ENCODE data around the gene TAGLN3. TPM values are rescaled to one million over a fixed set of nuclear protein-coding genes. Genes with fewer than 3 reads are reported as not detected.
A peak's percentile ranks its signal among the peaks of the same experiment; 100 is the strongest.

The TAGLN3 gene
- total RNA-seq, 1 donor from 2014 or later, result 0.60 TPM

- H3K4me3 Mint-ChIP-seq, result no peak overlapping the region
- DNase-seq (ENCODE audit: low spot score in 2 of 2, unreplicated experiment in 2 of 2), result no peak
- H3K27ac Mint-ChIP-seq, result no peak overlapping the region
- H3K4me1 Mint-ChIP-seq, result peaks cover 16% of the 10 kb centered on the region
- TF ChIP-seq CTCF (IDR thresholded peaks at IDR 0.05; ENCODE audit: unreplicated experiment), result no peak
- no peaks in the 10 kb centered on the region for H3K27me3 Mint-ChIP-seq (ENCODE audit: low read depth)
- no peaks in the 10 kb centered on the region for H3K9me3 Mint-ChIP-seq
- no peaks in the 10 kb centered on the region for H3K36me3 Mint-ChIP-seq
Observed at GRCh38 chr3:112011376-112011940, 12.7 kb downstream of the TAGLN3 start.

GRCh38 chr3:112012205-112012992 is 13.7 kb downstream of the TAGLN3 start:
- no peaks in the 10 kb centered on the region for H3K36me3 Mint-ChIP-seq
- no peak for DNase-seq (ENCODE audit: low spot score in 2 of 2, unreplicated experiment in 2 of 2)
- no peaks in the 10 kb centered on the region for H3K9me3 Mint-ChIP-seq
- TF ChIP-seq CTCF (IDR thresholded peaks at IDR 0.05; ENCODE audit: unreplicated experiment), result no peak
- no peak overlapping the region for H3K27ac Mint-ChIP-seq
- peaks cover 14% of the 10 kb centered on the region for H3K4me1 Mint-ChIP-seq
- H3K27me3 Mint-ChIP-seq (ENCODE audit: low read depth), result no peaks in the 10 kb centered on the region
- no peak overlapping the region for H3K4me3 Mint-ChIP-seq

- Mint-ChIP-seq H3K36me3 (no peaks in the 10 kb centered on the region), H3K9me3 (no peaks in the 10 kb centered on the region), H3K27ac (no peak overlapping the region), H3K27me3 (ENCODE audit: low read depth) (no peaks in the 10 kb centered on the region), H3K4me3 (no peak overlapping the region), H3K4me1 (peaks cover 9% of the 10 kb centered on the region)
- TF ChIP-seq CTCF (IDR thresholded peaks at IDR 0.05; ENCODE audit: unreplicated experiment), result peak; percentile 44
- peak in 1 of 2 experiments; percentile 56 for DNase-seq (ENCODE audit: low spot score in 2 of 2, unreplicated experiment in 2 of 2)
Observed at GRCh38 chr3:112013058-112013783, 14.5 kb downstream of the TAGLN3 start.

GRCh38 chr3:112013784-112014143 is 15.0 kb downstream of the TAGLN3 start:
- Mint-ChIP-seq H3K9me3 (no peaks in the 10 kb centered on the region), H3K4me1 (peaks cover 9% of the 10 kb centered on the region), H3K27me3 (ENCODE audit: low read depth) (no peaks in the 10 kb centered on the region), H3K36me3 (no peaks in the 10 kb centered on the region), H3K27ac (no peak overlapping the region), H3K4me3 (no peak overlapping the region)
- TF ChIP-seq CTCF (IDR thresholded peaks at IDR 0.05; ENCODE audit: unreplicated experiment), result no peak
- no peak for DNase-seq (ENCODE audit: low spot score in 2 of 2, unreplicated experiment in 2 of 2)

GRCh38 chr3:112017091-112017490 is 18.4 kb downstream of the TAGLN3 start:
- peaks cover 8% of the 10 kb centered on the region for H3K4me1 Mint-ChIP-seq

More at GRCh38 chr3:112017091-112017490, 18.4 kb downstream of the TAGLN3 start:
- Mint-ChIP-seq H3K4me3 (no peak overlapping the region), H3K27ac (no peak overlapping the region), H3K36me3 (no peaks in the 10 kb centered on the region), H3K27me3 (ENCODE audit: low read depth) (no peaks in the 10 kb centered on the region), H3K9me3 (peaks cover 7% of the 10 kb centered on the region)
- TF ChIP-seq CTCF (IDR thresholded peaks at IDR 0.05; ENCODE audit: unreplicated experiment), result no peak
- DNase-seq (ENCODE audit: low spot score in 2 of 2, unreplicated experiment in 2 of 2), result no peak

Data from mesothelial cell of epicardium (in vitro differentiated cells).